ENCODE data around the gene FAHD2A. TPM values are rescaled to one million over a fixed set of nuclear protein-coding genes. Genes with fewer than 3 reads are reported as not detected.

Gene FAHD2A, protein sequence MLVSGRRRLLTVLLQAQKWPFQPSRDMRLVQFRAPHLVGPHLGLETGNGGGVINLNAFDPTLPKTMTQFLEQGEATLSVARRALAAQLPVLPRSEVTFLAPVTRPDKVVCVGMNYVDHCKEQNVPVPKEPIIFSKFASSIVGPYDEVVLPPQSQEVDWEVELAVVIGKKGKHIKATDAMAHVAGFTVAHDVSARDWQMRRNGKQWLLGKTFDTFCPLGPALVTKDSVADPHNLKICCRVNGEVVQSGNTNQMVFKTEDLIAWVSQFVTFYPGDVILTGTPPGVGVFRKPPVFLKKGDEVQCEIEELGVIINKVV
- 10 to 100 TPM; 26.5 to 27.5 TPM for total RNA-seq
- polyA plus RNA-seq (2013, experiment 1 of 2) = 13.5 TPM
- polyA plus RNA-seq (2013, experiment 2 of 2) = 15.1 TPM
- 6.1 to 33.9 (median 19.1) reads per million in 172 experiments for total RNA-seq

DNA sequence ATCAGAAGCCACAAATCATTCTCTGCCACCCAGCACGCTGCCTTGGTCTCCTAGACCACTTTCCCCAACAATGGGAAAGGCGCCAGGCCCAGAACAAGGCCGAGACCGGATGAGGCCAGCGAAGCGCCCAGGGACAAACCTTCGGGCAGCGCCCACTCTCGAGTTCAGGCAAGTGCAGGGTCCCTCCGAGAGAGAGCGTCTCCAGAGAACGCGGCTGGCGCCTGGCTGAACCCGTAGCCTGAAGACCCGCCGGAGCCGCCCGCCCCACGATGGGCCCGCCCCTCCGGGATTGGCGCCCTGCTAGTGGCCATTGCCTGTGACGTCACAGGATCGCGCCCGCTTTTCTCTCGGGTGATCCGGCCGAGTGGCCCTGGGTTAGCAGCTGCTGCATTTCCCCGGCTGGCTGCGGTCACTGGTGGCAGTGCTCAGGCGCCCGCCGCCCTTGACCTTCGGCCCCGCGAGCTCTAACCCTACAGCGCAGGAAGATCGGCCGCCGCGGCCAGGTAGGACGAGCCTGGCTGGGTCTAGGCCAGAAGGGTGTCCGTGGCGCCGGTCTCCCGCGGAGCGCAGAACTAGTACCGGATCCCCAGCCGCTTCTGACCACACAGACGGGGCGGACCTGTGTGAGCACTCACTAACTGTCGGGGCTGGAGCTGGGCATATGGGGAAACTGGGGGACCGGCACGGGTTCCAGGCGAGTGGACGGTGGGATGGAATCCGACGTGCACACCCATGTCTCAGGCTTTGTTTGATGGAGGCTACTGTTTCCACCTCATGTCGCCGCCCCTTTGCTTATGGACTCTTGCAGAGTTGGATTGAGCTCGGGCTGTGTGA is at the start of gene FAHD2A:
Gene FAHD2A, plus strand, starts transcription at position 339 of the 834 bp plus-strand sequence. CDS start 2,851 bp downstream, outside the sequence.
- H3K27ac Mint-ChIP-seq = peak within 1 kb of the TSS; percentile 88
- ChIA-PET POLR2A (interaction anchor here (1.4 to 2.1 kb wide), 3 partner anchors 237 to 380 kb away, joined by 3 to 8 read pairs (median 7); partner anchors contain the start of genes ZNF2 and ZNF514), CTCF (no interaction called here)
- intact Hi-C loops (cut with DNase I, micrococcal nuclease) = loop anchor here (1.0 to 5.0 kb wide), 2 partner anchors 195 to 237 kb away; partner anchors contain the start of genes ZNF2 (in 2 of the 2) and ZNF892 (in 1 of the 2)
- no peaks in the 10 kb centered on the region for H3K9me3 Mint-ChIP-seq
- peaks cover 12% of the 10 kb centered on the region for H3K36me3 Mint-ChIP-seq (ENCODE audit: low read depth)
- H3K9me3 ChIP-seq (ENCODE audit: control insufficient read depth in 1 of 2, insufficient read depth in 1 of 2, low read length in 2 of 2) = no peaks in the 10 kb centered on the region
- no peaks in the 10 kb centered on the region for H3K36me3 ChIP-seq (ENCODE audit: insufficient read depth, low read length)
- TF ChIP-seq, protein P1, sequence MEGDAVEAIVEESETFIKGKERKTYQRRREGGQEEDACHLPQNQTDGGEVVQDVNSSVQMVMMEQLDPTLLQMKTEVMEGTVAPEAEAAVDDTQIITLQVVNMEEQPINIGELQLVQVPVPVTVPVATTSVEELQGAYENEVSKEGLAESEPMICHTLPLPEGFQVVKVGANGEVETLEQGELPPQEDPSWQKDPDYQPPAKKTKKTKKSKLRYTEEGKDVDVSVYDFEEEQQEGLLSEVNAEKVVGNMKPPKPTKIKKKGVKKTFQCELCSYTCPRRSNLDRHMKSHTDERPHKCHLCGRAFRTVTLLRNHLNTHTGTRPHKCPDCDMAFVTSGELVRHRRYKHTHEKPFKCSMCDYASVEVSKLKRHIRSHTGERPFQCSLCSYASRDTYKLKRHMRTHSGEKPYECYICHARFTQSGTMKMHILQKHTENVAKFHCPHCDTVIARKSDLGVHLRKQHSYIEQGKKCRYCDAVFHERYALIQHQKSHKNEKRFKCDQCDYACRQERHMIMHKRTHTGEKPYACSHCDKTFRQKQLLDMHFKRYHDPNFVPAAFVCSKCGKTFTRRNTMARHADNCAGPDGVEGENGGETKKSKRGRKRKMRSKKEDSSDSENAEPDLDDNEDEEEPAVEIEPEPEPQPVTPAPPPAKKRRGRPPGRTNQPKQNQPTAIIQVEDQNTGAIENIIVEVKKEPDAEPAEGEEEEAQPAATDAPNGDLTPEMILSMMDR (IDR thresholded peaks at IDR 0.05) = no peak
- ATAC-seq (ENCODE audit: poor library complexity) = peak; percentile 93
- H3K4me1 Mint-ChIP-seq (ENCODE audit: low read depth) = peaks cover 27% of the 10 kb centered on the region
- peak within 1 kb of the TSS; percentile 79 for H3K4me3 ChIP-seq (ENCODE audit: low read length)
- H3K27ac ChIP-seq (ENCODE audit: low read depth in 1 of 2, low read length in 2 of 2) = peak within 1 kb of the TSS; percentile 41 to 57
- no peaks in the 10 kb centered on the region for H3K27me3 Mint-ChIP-seq
- H3K27me3 ChIP-seq (ENCODE audit: control insufficient read depth in 1 of 2, insufficient read depth in 2 of 2, low read length in 2 of 2) = no peaks in the 10 kb centered on the region
- peak; percentile 81 to 95 (median 92) for DNase-seq
- H3K4me1 ChIP-seq (ENCODE audit: insufficient read depth, low read length) = peaks cover 17% of the 10 kb centered on the region
- peak within 1 kb of the TSS; percentile 99 for H3K4me3 Mint-ChIP-seq

DNA sequence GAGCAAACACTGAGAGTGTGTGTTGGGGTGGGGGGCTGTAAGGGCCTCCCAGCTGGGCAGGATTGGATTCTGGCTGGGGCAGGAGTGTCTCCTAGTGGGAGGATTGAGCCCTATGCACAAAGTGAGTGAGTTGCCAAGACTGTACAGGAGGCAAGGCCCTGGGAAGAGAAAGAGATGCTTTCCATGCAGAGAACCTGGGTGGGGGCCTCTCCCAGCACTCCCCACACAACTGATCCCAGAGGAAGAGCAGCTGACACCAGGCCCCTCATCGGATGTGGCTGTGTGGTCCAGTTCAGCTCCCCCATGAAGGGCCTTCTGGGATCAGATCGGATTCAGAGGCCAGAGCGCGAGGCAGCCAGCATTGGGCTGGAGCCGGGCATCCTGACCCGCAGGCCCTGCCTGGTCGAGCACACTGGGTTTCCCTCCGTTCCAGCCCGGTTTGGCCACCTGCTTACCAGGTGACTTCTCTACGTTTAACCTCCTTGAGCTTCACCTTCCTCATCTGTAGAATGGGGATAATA is 49.4 kb upstream of the FAHD2A start:
- TF ChIP-seq, protein P1 (IDR thresholded peaks at IDR 0.05) = no peak
- peaks cover 4 to 9% of the 10 kb centered on the region in 2 experiments for H3K27me3 ChIP-seq (ENCODE audit: control insufficient read depth in 1 of 2, insufficient read depth in 2 of 2, low read length in 2 of 2)
- H3K9me3 ChIP-seq (ENCODE audit: control insufficient read depth in 1 of 2, insufficient read depth in 1 of 2, low read length in 2 of 2) = peaks cover 0 to 16% of the 10 kb centered on the region in 2 experiments
- no peak overlapping the region for H3K27ac Mint-ChIP-seq
- H3K4me1 ChIP-seq (ENCODE audit: insufficient read depth, low read length) = no peaks in the 10 kb centered on the region
- ChIA-PET CTCF (no interaction called here), POLR2A (no interaction called here)
- H3K36me3 ChIP-seq (ENCODE audit: insufficient read depth, low read length) = no peaks in the 10 kb centered on the region
- H3K27ac ChIP-seq (ENCODE audit: low read depth in 1 of 2, low read length in 2 of 2) = no peak overlapping the region
- no peak overlapping the region for H3K4me3 Mint-ChIP-seq
- no peaks in the 10 kb centered on the region for H3K4me1 Mint-ChIP-seq (ENCODE audit: low read depth)
- intact Hi-C loops (cut with DNase I, micrococcal nuclease) = no loop called here
- H3K9me3 Mint-ChIP-seq = no peaks in the 10 kb centered on the region
- no peak for ATAC-seq (ENCODE audit: poor library complexity)
- H3K27me3 Mint-ChIP-seq = peaks cover 12% of the 10 kb centered on the region
- no peak for DNase-seq
- H3K36me3 Mint-ChIP-seq (ENCODE audit: low read depth) = no peaks in the 10 kb centered on the region
- H3K4me3 ChIP-seq (ENCODE audit: low read length) = no peak overlapping the region

DNA sequence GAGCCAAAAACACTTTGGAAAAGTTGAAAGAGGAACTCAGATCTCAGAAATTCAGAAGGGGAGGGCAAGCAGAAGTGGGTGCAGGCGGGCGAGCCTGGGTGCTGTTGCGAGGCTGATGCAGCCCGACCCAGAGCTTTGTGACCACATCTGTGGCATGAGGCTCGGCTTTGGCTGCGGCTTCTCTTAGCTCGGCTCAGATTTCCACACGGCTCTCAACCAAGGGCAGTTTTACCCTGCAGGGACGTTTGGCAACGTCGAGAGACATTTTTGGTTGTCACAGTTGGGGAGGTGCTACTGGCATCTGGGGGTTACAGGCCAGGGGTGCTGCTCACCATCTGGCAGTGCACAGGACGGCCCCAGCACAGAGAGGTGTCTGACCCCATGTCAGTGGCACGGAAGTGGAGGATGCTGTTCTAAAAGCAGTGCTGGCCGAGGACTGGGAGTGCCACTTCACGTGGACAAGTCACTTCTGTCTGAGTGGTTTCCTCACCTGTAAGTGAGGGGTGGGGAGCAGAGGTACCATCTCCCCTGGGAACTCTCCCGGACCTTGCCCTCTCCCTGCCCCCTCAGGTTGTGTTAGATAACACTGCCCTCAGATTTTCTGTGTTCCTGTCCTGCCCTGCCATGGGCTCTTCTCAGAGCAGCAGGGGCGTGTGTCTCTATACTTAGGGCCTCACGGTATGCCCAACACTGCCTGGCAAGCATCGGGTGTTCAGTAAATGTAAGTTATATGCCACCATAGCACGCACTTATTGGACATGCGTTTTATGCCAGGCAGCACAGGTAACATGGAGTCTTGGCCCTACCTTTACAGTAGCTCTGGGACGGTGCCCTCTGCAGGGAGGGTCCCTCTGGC is 48.7 kb upstream of the FAHD2A start:
- no peak overlapping the region for H3K4me3 Mint-ChIP-seq
- H3K36me3 Mint-ChIP-seq (ENCODE audit: low read depth) = no peaks in the 10 kb centered on the region
- Histone ChIP-seq H3K9me3 (ENCODE audit: control insufficient read depth in 1 of 2, insufficient read depth in 1 of 2, low read length in 2 of 2) (peaks cover 0 to 16% of the 10 kb centered on the region in 2 experiments), H3K27me3 (ENCODE audit: control insufficient read depth in 1 of 2, insufficient read depth in 2 of 2, low read length in 2 of 2) (peaks cover 3 to 4% of the 10 kb centered on the region in 2 experiments), H3K4me3 (ENCODE audit: low read length) (no peak overlapping the region), H3K4me1 (ENCODE audit: insufficient read depth, low read length) (no peaks in the 10 kb centered on the region), H3K27ac (ENCODE audit: low read depth in 1 of 2, low read length in 2 of 2) (no peak overlapping the region), H3K36me3 (ENCODE audit: insufficient read depth, low read length) (no peaks in the 10 kb centered on the region)
- POLR2A ChIA-PET = no interaction called here
- no peak for DNase-seq
- no peak for ATAC-seq (ENCODE audit: poor library complexity)
- H3K9me3 Mint-ChIP-seq = no peaks in the 10 kb centered on the region
- TF ChIP-seq, protein P1 (IDR thresholded peaks at IDR 0.05) = no peak
- CTCF ChIA-PET = no interaction called here
- peaks cover 14% of the 10 kb centered on the region for H3K27me3 Mint-ChIP-seq
- no peak overlapping the region for H3K27ac Mint-ChIP-seq
- no peaks in the 10 kb centered on the region for H3K4me1 Mint-ChIP-seq (ENCODE audit: low read depth)
- intact Hi-C loops (cut with DNase I, micrococcal nuclease) = no loop called here

All from CD4-positive, alpha-beta T cell (primary cell).